AG08395 (cell line): ENCODE measurements around the gene KRTAP10-2.

Source experiments
- DNase-seq: peaks from one replicate; pipeline ENCODE4 v3.0.0; 2012; ENCODE audit warnings: mixed read lengths, low spot score

Gene KRTAP10-2

GRCh38 chr21:44526096-44526997, 25.0 kb downstream of the KRTAP10-2 start:
- no peak for DNase-seq

GRCh38 chr21:44525391-44526095, 25.8 kb downstream of the KRTAP10-2 start:
- no peak for DNase-seq

- no peak for DNase-seq
These were observed 26.6 kb downstream of the KRTAP10-2 start for GRCh38 chr21:44524414-44525371.

- no peak for DNase-seq
These were observed 27.5 kb downstream of the KRTAP10-2 start for GRCh38 chr21:44523567-44524413.

GRCh38 chr21:44522753-44523204, 28.5 kb downstream of the KRTAP10-2 start:
- DNase-seq = no peak

GRCh38 chr21:44521928-44522752, 29.2 kb downstream of the KRTAP10-2 start:
- DNase-seq = no peak

- DNase-seq = no peak
These were observed 29.9 kb downstream of the KRTAP10-2 start for GRCh38 chr21:44521301-44521927.

- DNase-seq = no peak
These were observed 30.7 kb downstream of the KRTAP10-2 start for GRCh38 chr21:44520326-44521300.

GRCh38 chr21:44519346-44520325, 31.7 kb downstream of the KRTAP10-2 start:
- DNase-seq = no peak

- DNase-seq = no peak
These were observed 32.6 kb downstream of the KRTAP10-2 start for GRCh38 chr21:44518686-44519085.

GRCh38 chr21:44517175-44517899, 34.0 kb downstream of the KRTAP10-2 start:
- no peak for DNase-seq

GRCh38 chr21:44516828-44517174, 34.5 kb downstream of the KRTAP10-2 start:
- DNase-seq = no peak

GRCh38 chr21:44516342-44516741, 35.0 kb downstream of the KRTAP10-2 start:
- DNase-seq = no peak

GRCh38 chr21:44515359-44516165, 35.7 kb downstream of the KRTAP10-2 start:
- DNase-seq = no peak

- no peak for DNase-seq
These were observed 36.5 kb downstream of the KRTAP10-2 start for GRCh38 chr21:44514746-44515358.
